OCI-LY7 (cell line): ENCODE data around the gene ROBO1.

ENCODE experiments used
- CTCF ChIP-seq: fragments of 200-600 bp; sonication (generic); conservative IDR thresholded peaks from 2 replicates; pipeline ENCODE4 v1.5.1; 2014; ENCODE audit warnings: mild to moderate bottlenecking, antibody characterized with exemption, low read length, moderate library complexity, mixed read lengths
- EZH2phosphoT487 ChIP-seq: fragments of 200-600 bp; sonication (generic); IDR thresholded peaks from 2 replicates; pipeline ENCODE4 v1.6.1; 2018; ENCODE audit warnings: low read depth, borderline replicate concordance, mild to moderate bottlenecking, mixed run types, antibody characterized with exemption, low read length, moderate library complexity, mixed read lengths

GRCh38 chr3:78788839-78789238, 979.0 kb downstream of the ROBO1 start:
- TF ChIP-seq CTCF (no peak), EZH2phosphoT487 (no peak)
